HepG2 (cell line): Measurements from ENCODE around the gene LRRC39. TPM values are rescaled to one million over a fixed set of nuclear protein-coding genes. Genes with fewer than 3 reads are reported as not detected.

Source experiments
- FOXA3 ChIP-seq: IDR thresholded peaks from 2 replicates; pipeline ENCODE4 v1.6.1; 2016; ENCODE audit warnings: missing genetic modification reagents, missing compliant biosample characterization
- FOXK1 ChIP-seq: sonication (generic); formaldehyde crosslinking; IDR thresholded peaks from 2 replicates; pipeline ENCODE4 v1.4.0; 2020; ENCODE audit warnings: low read depth, missing genetic modification reagents, borderline replicate concordance
- HMG20B ChIP-seq: conservative IDR thresholded peaks from 2 replicates; pipeline ENCODE4 v1.6.1; 2016; ENCODE audit warnings: missing genetic modification reagents, missing compliant biosample characterization
- HNF4A ChIP-seq: sonication (generic); formaldehyde crosslinking; IDR thresholded peaks from 2 replicates; pipeline ENCODE4 v1.4.0; 2020; ENCODE audit warnings: missing genetic modification reagents
- KLF16 ChIP-seq, 2 experiments: sonication (generic) in 1 of 2; formaldehyde crosslinking in 1 of 2; IDR thresholded peaks; 2 replicates each; pipeline versions ENCODE4 v1.6.1 to v1.8.0; 2016 to 2023; ENCODE audit warnings: missing genetic modification reagents in 2 of 2, missing compliant biosample characterization in 1 of 2
- MIER3 ChIP-seq: IDR thresholded peaks from 2 replicates; pipeline ENCODE4 v1.6.1; 2016; ENCODE audit warnings: missing compliant biosample characterization, borderline replicate concordance
- NR2C2 ChIP-seq: sonication (generic); formaldehyde crosslinking; IDR thresholded peaks from 2 replicates; pipeline ENCODE4 v1.4.0; 2020; ENCODE audit warnings: missing genetic modification reagents, mild to moderate bottlenecking, moderate library complexity, borderline replicate concordance
- RARA ChIP-seq: IDR thresholded peaks from 2 replicates; pipeline ENCODE4 v1.6.1; 2016; ENCODE audit warnings: missing genetic modification reagents, missing compliant biosample characterization
- SOX5 ChIP-seq: IDR thresholded peaks from 2 replicates; pipeline ENCODE4 v1.6.1; 2016; ENCODE audit warnings: borderline replicate concordance
- TBX2 ChIP-seq: sonication (generic); formaldehyde crosslinking; IDR thresholded peaks from 2 replicates; pipeline ENCODE4 v1.5.0; 2020; ENCODE audit warnings: missing genetic modification reagents, mild to moderate bottlenecking, borderline replicate concordance
- ZFP36L2 ChIP-seq: sonication (generic); formaldehyde crosslinking; IDR thresholded peaks from 2 replicates; pipeline ENCODE4 v1.4.0; 2020; ENCODE audit warnings: missing genetic modification reagents
- ZFY ChIP-seq: sonication (generic); formaldehyde crosslinking; IDR thresholded peaks from 2 replicates; pipeline ENCODE4 v1.4.0; 2020; ENCODE audit warnings: missing genetic modification reagents
- ZMYM2 ChIP-seq: sonication (generic); formaldehyde crosslinking; IDR thresholded peaks from 2 replicates; pipeline ENCODE4 v1.8.0; 2022; ENCODE audit warnings: mild to moderate bottlenecking, missing genetic modification reagents
- polyA plus RNA-seq, 8 experiments: library from polyadenylated mRNA; depleted of rRNA in 3 of 8; stranded (reverse) in 7 of 8; unstranded in 1 of 8; fragments of >200 nt; fragmentation: Illumina TruSeq in 4 of 8; extraction: Trizol in 4 of 8; gene quantifications; 2 replicates each; pipeline versions ENCODE4 v1.2.1 to v1.2.3, GENCODE V29; 2011 to 2016; ENCODE audit warnings: low read depth in 4 of 8, missing spikeins in 1 of 8, mixed read lengths in 1 of 8; ENCODE audit not compliant: insufficient read depth in 1 of 8
- total RNA-seq, 5 experiments: library from RNA; depleted of rRNA; stranded (reverse); fragments of >200 nt; fragmentation: Illumina TruSeq; extraction: Trizol; gene quantifications; 2 replicates each; pipeline ENCODE4 v1.2.3, GENCODE V29; 2016; ENCODE audit warnings: low read depth in 1 of 5
- TF ChIP-seq, protein P1 (sequence below), 2 experiments: sonication (generic) in 1 of 2; formaldehyde crosslinking in 1 of 2; IDR thresholded peaks; 2 replicates each; pipeline versions ENCODE4 v1.4.0 to v1.6.1; 2016 to 2020; ENCODE audit warnings: borderline replicate concordance in 1 of 2, low read depth in 1 of 2, mild to moderate bottlenecking in 1 of 2, missing genetic modification reagents in 1 of 2
- TF ChIP-seq, protein P2 (sequence below): sonication (generic); formaldehyde crosslinking; IDR thresholded peaks from one replicate; pipeline ENCODE4 v1.5.1; 2020; ENCODE audit warnings: mild to moderate bottlenecking, missing genetic modification reagents; ENCODE audit errors: not compliant biosample characterization
- TF ChIP-seq, protein P3 (sequence below): sonication (generic); formaldehyde crosslinking; IDR thresholded peaks from 2 replicates; pipeline ENCODE4 v1.4.0; 2020; ENCODE audit warnings: missing genetic modification reagents, mild to moderate bottlenecking, borderline replicate concordance

Gene LRRC39
- total and polyA plus RNA-seq, 2 of the 13 experiments (the other 11 are each of a cell fraction or from before 2014, with no cell fraction given), result 0.07 to 0.32 TPM

DNA sequence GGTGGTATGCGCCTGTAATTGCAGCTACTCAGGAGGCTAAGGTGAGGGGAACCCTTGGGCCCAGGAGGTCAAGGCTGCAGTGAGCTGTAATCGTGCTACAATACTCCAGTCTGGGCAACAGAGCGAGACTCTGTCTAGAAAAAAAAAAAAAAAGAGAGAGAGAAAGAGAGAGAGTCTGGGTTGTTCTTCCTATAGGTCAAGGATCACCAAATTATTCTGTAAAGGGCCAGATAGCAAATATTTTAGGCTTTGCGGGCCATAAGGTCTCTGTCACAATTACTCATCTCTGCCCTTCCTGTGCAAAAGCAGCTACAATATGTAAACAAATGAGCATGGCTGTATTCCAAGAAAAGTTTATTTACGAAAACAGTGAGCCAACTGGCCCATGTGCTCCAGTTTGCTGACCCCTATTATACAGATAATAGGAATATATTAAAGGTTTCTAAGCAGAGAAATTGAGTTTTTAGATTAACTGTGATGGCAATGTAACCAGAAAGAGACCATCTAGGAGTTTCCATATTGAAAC, 47.4 kb downstream of the LRRC39 start (continued):
- TF ChIP-seq, protein P1, sequence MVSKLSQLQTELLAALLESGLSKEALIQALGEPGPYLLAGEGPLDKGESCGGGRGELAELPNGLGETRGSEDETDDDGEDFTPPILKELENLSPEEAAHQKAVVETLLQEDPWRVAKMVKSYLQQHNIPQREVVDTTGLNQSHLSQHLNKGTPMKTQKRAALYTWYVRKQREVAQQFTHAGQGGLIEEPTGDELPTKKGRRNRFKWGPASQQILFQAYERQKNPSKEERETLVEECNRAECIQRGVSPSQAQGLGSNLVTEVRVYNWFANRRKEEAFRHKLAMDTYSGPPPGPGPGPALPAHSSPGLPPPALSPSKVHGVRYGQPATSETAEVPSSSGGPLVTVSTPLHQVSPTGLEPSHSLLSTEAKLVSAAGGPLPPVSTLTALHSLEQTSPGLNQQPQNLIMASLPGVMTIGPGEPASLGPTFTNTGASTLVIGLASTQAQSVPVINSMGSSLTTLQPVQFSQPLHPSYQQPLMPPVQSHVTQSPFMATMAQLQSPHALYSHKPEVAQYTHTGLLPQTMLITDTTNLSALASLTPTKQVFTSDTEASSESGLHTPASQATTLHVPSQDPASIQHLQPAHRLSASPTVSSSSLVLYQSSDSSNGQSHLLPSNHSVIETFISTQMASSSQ (IDR thresholded peaks at IDR 0.05; ENCODE audit: low read depth), result no peak
- TF ChIP-seq, protein P1 (CRISPR knock-in tag; IDR thresholded peaks at IDR 0.05; ENCODE audit: borderline replicate concordance), result no peak
- TF ChIP-seq KLF16 (CRISPR knock-in tag; IDR thresholded peaks at IDR 0.05) (no peak), FOXA3 (peak; percentile 68), ZFP36L2 (CRISPR knock-in tag) (no peak), ZFY (CRISPR knock-in tag) (no peak), SOX5 (peak; percentile 44; the same call in 1 of the 2 replicates), ZMYM2 (CRISPR knock-in tag) (peak; percentile 48; the same call in 1 of the 2 replicates), FOXK1 (CRISPR knock-in tag) (peak; percentile 34; the same call in 1 of the 2 replicates), RARA (peak; percentile 64), TBX2 (CRISPR knock-in tag) (peak; percentile 19; the same call in 1 of the 2 replicates), NR2C2 (CRISPR knock-in tag) (peak; percentile 14; the same call in 1 of the 2 replicates), MIER3 (CRISPR knock-in tag) (peak; percentile 43; the same call in 1 of the 2 replicates), HNF4A (peak; percentile 18; the same call in 1 of the 2 replicates), HMG20B (CRISPR knock-in tag) (0 out of 2 replicates have a peak, but pooled peaks have one; percentile 27)
- TF ChIP-seq, protein P2, sequence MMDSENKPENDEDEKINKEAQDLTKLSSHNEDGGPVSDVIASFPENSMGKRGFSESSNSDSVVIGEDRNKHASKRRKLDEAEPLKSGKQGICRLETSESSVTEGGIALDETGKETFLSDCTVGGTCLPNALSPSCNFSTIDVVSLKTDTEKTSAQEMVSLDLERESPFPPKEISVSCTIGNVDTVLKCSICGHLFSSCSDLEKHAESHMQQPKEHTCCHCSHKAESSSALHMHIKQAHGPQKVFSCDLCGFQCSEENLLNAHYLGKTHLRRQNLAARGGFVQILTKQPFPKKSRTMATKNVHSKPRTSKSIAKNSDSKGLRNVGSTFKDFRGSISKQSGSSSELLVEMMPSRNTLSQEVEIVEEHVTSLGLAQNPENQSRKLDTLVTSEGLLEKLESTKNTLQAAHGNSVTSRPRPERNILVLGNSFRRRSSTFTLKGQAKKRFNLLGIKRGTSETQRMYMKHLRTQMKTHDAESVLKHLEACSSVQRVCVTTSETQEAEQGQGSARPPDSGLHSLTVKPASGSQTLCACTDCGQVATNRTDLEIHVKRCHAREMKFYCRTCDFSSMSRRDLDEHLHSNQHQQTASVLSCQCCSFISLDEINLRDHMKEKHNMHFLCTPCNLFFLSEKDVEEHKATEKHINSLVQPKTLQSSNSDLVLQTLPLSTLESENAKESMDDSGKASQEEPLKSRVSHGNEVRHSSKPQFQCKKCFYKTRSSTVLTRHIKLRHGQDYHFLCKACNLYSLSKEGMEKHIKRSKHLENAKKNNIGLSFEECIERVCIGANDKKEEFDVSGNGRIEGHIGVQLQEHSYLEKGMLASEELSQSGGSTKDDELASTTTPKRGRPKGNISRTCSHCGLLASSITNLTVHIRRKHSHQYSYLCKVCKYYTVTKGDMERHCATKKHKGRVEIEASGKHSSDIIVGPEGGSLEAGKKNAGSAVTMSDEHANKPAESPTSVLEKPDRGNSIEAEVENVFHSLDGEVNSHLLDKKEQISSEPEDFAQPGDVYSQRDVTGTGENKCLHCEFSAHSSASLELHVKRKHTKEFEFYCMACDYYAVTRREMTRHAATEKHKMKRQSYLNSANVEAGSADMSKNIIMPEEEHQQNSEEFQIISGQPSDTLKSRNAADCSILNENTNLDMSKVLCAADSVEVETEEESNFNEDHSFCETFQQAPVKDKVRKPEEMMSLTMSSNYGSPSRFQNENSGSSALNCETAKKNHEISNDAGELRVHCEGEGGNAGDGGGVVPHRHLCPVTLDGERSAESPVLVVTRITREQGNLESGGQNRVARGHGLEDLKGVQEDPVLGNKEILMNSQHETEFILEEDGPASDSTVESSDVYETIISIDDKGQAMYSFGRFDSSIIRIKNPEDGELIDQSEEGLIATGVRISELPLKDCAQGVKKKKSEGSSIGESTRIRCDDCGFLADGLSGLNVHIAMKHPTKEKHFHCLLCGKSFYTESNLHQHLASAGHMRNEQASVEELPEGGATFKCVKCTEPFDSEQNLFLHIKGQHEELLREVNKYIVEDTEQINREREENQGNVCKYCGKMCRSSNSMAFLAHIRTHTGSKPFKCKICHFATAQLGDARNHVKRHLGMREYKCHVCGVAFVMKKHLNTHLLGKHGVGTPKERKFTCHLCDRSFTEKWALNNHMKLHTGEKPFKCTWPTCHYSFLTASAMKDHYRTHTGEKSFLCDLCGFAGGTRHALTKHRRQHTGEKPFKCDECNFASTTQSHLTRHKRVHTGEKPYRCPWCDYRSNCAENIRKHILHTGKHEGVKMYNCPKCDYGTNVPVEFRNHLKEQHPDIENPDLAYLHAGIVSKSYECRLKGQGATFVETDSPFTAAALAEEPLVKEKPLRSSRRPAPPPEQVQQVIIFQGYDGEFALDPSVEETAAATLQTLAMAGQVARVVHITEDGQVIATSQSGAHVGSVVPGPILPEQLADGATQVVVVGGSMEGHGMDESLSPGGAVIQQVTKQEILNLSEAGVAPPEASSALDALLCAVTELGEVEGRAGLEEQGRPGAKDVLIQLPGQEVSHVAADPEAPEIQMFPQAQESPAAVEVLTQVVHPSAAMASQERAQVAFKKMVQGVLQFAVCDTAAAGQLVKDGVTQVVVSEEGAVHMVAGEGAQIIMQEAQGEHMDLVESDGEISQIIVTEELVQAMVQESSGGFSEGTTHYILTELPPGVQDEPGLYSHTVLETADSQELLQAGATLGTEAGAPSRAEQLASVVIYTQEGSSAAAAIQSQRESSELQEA, result no peak
- TF ChIP-seq, protein P3, sequence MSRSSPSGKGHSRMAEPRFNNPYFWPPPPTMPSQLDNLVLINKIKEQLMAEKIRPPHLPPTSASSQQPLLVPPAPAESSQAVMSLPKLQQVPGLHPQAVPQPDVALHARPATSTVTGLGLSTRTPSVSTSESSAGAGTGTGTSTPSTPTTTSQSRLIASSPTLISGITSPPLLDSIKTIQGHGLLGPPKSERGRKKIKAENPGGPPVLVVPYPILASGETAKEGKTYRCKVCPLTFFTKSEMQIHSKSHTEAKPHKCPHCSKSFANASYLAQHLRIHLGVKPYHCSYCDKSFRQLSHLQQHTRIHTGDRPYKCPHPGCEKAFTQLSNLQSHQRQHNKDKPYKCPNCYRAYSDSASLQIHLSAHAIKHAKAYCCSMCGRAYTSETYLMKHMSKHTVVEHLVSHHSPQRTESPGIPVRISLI, result peak; percentile 88
